KMS-11 (cell line): ENCODE measurements around the gene ABCC5.

ENCODE experiments used
- H2AFZ ChIP-seq: fragments of 200-600 bp; sonication (generic); 2 replicates; pipeline ENCODE4 v1.6.1; 2016; ENCODE audit warnings: antibody characterized with exemption, mixed run types, low read depth
- H3K27ac ChIP-seq: fragments of 200-600 bp; sonication (generic); 2 replicates; pipeline ENCODE4 v1.6.1; 2016; ENCODE audit warnings: mild to moderate bottlenecking, mixed run types
- H3K27me3 ChIP-seq: fragments of 200-600 bp; sonication (generic); 2 replicates; pipeline ENCODE4 v1.6.1; 2017; ENCODE audit warnings: mild to moderate bottlenecking, low read depth, mixed run types, moderate library complexity; ENCODE audit not compliant: insufficient read depth
- H3K36me3 ChIP-seq: fragments of 200-600 bp; sonication (generic); 2 replicates; pipeline ENCODE4 v1.6.1; 2017; ENCODE audit warnings: mild to moderate bottlenecking, mixed run types; ENCODE audit not compliant: insufficient read depth
- H3K4me1 ChIP-seq: fragments of 200-600 bp; sonication (generic); 2 replicates; pipeline ENCODE4 v1.6.1; 2016; ENCODE audit warnings: mild to moderate bottlenecking, low read depth, mixed run types; ENCODE audit not compliant: poor library complexity, severe bottlenecking
- H3K4me2 ChIP-seq: fragments of 200-600 bp; sonication (generic); 2 replicates; pipeline ENCODE4 v1.7.0; 2016; ENCODE audit warnings: mild to moderate bottlenecking, mixed run types
- H3K4me3 ChIP-seq: fragments of 200-600 bp; sonication (generic); IDR thresholded peaks from 2 replicates; pipeline ENCODE4 v1.6.1; 2017; ENCODE audit warnings: low read depth, low read length, mixed read lengths; ENCODE audit not compliant: insufficient read depth
- H3K79me2 ChIP-seq: fragments of 200-600 bp; sonication (generic); 2 replicates; pipeline ENCODE4 v1.6.1; 2016; ENCODE audit warnings: low read depth, mixed run types; ENCODE audit not compliant: insufficient read depth
- H3K9ac ChIP-seq: fragments of 200-600 bp; sonication (generic); 2 replicates; pipeline ENCODE4 v1.6.1; 2016; ENCODE audit warnings: mild to moderate bottlenecking, mixed run types
- H4K20me1 ChIP-seq: fragments of 200-600 bp; sonication (generic); 2 replicates; pipeline ENCODE4 v1.6.1; 2016; ENCODE audit warnings: mild to moderate bottlenecking, mixed run types; ENCODE audit not compliant: insufficient read depth
- CTCF ChIP-seq: fragments of 200-600 bp; sonication (generic); conservative IDR thresholded peaks from 2 replicates; pipeline ENCODE4 v1.6.1; 2017; ENCODE audit warnings: low read depth, mild to moderate bottlenecking, antibody characterized with exemption, low read length, moderate library complexity, mixed read lengths

The ABCC5 gene

GRCh38 chr3:183914856-183915255, 102.8 kb downstream of the ABCC5 start:
- H3K4me3 ChIP-seq, result no peak overlapping the region
- no peak overlapping the region for H3K27ac ChIP-seq
- no peaks in the 10 kb centered on the region for H3K36me3 ChIP-seq
- no peak overlapping the region for H3K9ac ChIP-seq
- no peaks in the 10 kb centered on the region for H4K20me1 ChIP-seq
- H3K4me2 ChIP-seq, result no peak overlapping the region
- peaks cover 5% of the 10 kb centered on the region for H3K4me1 ChIP-seq
- no peak for TF ChIP-seq CTCF
- no peaks in the 10 kb centered on the region for H3K27me3 ChIP-seq
- no peaks in the 10 kb centered on the region for H3K79me2 ChIP-seq
- no peak overlapping the region for H2AFZ ChIP-seq

- H3K4me1 ChIP-seq, result no peaks in the 10 kb centered on the region
- no peaks in the 10 kb centered on the region for H3K27me3 ChIP-seq
- no peaks in the 10 kb centered on the region for H4K20me1 ChIP-seq
- H3K27ac ChIP-seq, result no peak overlapping the region
- H2AFZ ChIP-seq, result no peak overlapping the region
- no peak overlapping the region for H3K4me2 ChIP-seq
- H3K36me3 ChIP-seq, result no peaks in the 10 kb centered on the region
- H3K4me3 ChIP-seq, result no peak overlapping the region
- H3K79me2 ChIP-seq, result no peaks in the 10 kb centered on the region
- no peak for TF ChIP-seq CTCF
- H3K9ac ChIP-seq, result no peak overlapping the region
Observed at GRCh38 chr3:183913580-183913920, 104.1 kb downstream of the ABCC5 start.

GRCh38 chr3:183912895-183913579, 104.6 kb downstream of the ABCC5 start:
- Histone ChIP-seq H4K20me1 (no peaks in the 10 kb centered on the region), H3K27me3 (no peaks in the 10 kb centered on the region), H3K27ac (no peak overlapping the region), H3K36me3 (no peaks in the 10 kb centered on the region), H2AFZ (no peak overlapping the region), H3K4me2 (no peak overlapping the region), H3K9ac (no peak overlapping the region), H3K4me3 (no peak overlapping the region), H3K79me2 (no peaks in the 10 kb centered on the region), H3K4me1 (no peaks in the 10 kb centered on the region)
- TF ChIP-seq CTCF, result no peak

GRCh38 chr3:183911763-183912506, 105.7 kb downstream of the ABCC5 start:
- H3K4me3 ChIP-seq, result no peak overlapping the region
- no peak overlapping the region for H3K27ac ChIP-seq
- TF ChIP-seq CTCF, result no peak
- H4K20me1 ChIP-seq, result no peaks in the 10 kb centered on the region
- H2AFZ ChIP-seq, result no peak overlapping the region
- no peaks in the 10 kb centered on the region for H3K36me3 ChIP-seq
- H3K4me1 ChIP-seq, result no peaks in the 10 kb centered on the region
- no peaks in the 10 kb centered on the region for H3K27me3 ChIP-seq
- H3K4me2 ChIP-seq, result no peak overlapping the region
- no peak overlapping the region for H3K9ac ChIP-seq
- H3K79me2 ChIP-seq, result no peaks in the 10 kb centered on the region
